ENCODE measurements around the gene JAG2.

Gene JAG2

GRCh38 chr14:105168496-105168978 is at the start of gene JAG2:
TSS of gene JAG2 (minus strand) at chr14:105168776. CDS start at chr14:105168420, 356 bp downstream.
- DNase-seq = peak; percentile 58

- DNase-seq = no peak
These were observed 49.2 kb upstream of the JAG2 start for GRCh38 chr14:105217774-105218173.

GRCh38 chr14:105216490-105217247 is 48.1 kb upstream of the JAG2 start:
- DNase-seq = no peak

DNA sequence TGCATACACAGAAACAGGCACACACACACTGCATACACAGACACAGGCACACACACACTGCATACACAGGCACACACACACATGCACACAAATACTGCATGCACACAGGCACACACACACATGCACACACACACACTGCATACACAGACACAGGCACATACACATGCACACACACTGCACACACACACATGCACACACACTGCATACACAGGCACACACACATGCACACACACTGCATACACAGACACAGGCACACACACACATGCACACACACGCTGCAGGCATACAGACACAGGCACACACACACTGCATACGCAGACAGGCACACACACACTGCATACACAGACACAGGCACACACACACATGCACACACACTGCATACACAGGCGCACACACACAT is 47.0 kb upstream of the JAG2 start:
- DNase-seq = no peak

DNA sequence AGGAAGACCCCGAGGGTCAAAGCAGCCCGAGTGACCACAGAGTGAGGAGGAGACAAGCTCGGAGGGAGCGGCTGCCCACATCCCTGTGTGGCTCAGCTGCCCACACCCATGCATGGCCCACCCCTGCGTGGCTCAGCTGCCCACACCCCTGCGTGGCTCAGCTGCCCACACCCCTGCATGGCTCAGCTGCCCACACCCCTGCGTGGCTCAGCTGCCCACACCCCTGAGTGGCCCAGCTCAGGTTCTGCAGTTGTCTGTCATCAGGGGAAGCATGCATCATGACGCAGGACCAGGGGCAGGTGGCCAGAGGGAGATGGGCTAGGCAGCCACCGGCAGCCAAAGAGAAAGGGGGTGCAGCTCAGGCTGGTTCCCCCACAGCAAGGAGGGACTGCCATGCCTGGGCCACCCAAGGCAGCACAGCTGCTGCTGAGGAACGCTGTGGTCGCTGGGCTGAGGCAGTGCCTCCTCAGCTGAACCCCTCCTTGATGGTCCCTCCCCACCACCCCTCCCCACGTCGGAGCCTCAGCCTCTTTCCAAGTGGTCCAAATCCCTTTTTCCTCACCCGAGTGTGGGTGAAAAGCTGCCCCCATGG is 45.8 kb upstream of the JAG2 start:
- DNase-seq = no peak

DNA sequence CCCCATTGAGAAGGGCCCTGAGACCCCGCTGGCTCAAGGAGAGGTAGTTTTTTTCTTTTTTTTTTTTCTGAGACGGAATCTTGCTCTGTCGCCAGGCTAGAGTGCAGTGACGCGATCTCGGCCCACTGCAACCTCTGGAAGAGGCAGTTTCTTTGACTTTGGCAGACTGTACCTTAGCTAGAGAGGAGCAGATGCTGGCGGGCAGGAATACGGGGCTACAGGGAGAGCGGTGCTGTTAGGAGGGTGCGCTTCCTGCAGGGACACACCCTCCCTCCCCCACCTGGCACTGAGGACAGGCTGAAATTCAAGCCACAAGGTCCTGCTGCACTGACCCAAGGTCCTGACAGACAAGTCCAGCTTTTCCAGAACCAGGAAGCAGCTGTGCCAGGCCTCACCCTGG is 44.8 kb upstream of the JAG2 start:
- no peak for DNase-seq

DNA sequence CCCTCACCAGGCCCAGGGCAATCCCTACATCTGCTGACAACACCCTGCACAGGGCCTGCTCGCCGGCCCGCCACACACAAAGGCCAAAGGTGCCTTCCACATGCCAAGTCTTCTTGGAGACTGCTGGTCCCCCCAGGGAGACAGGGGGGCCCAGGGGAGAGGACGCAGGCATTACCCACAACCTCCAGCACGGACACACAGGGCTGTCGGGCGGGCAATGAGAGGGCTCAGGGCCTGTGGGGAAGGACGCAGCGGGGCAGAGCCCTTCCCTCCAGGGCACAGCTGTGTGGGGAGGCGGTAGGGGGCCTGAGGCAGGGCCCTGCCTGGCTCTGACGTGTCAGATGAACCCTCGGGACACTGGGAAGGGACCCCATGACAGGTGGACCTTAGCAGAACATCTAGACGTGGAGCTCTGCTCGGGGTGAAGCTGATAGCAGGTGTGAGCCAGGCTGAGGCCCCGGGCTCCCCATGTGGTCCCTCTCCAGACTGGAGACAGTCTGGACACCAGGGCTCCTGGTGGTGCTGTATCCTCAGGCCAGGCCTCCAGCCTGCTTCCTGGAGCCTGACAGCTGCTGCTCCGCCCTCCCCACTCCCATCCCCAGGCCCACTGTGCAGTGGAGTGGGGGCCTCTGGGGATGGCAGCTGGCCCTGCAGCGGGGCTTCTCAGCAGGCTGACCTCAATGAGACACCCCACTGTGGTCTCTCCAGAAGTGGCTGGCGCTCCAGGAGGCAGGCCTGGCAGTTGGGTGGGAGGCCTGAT is 44.1 kb upstream of the JAG2 start:
- DNase-seq = no peak

DNA sequence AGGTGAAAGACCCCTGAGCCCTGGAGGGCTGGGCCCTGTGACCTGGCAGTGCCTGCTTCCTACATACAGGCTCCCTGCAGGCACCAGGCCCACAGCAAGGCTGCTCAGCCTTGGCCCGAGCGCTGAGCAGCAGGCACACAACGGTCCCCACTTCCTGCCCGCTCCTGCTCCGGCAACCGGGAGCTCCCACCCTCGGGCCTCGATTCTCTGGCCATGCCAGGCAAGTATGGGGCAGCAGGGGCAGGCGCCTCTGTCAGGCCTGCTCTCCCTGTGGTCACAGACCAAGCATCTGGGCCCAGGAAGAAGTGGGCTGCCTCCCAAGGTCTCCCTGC is 43.1 kb upstream of the JAG2 start:
- DNase-seq = no peak

DNA sequence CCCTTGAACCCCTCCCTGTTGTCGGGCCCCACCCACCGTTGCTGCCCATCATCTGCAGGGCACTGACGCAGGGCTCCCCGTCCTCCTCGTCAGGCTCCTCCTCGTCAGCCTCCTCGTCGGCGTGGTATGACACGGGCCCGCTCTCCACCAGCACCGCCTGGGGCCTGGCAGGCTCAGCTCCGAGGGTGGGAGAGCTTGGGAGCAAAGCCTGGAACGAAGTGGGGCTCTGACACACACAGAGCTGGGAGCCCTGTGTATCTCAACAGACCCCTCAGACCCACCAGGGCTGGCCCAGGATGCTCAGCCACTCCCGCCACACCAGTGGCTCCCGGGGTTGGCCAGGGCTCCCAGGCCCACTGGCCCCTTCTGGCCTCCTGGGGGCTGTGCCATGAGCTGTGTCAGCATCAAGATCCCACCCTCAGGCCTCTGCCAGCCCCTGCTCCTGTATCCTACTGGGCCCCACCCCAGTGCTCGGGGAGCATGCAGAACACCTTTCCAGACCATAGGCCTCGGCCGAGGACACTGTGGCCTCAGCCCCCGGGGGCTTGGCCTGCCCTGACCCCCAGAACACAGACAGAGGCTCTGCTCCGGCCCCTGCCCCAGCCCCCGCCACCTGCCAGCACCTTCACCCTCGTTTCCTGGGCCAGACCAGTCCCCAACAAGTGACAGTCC is 42.6 kb upstream of the JAG2 start:
- DNase-seq = no peak

GRCh38 chr14:105210266-105211025 is 41.9 kb upstream of the JAG2 start:
- DNase-seq = no peak

GRCh38 chr14:105209646-105210045 is 41.1 kb upstream of the JAG2 start:
- no peak for DNase-seq

GRCh38 chr14:105209091-105209490 is 40.5 kb upstream of the JAG2 start:
- no peak for DNase-seq

DNA sequence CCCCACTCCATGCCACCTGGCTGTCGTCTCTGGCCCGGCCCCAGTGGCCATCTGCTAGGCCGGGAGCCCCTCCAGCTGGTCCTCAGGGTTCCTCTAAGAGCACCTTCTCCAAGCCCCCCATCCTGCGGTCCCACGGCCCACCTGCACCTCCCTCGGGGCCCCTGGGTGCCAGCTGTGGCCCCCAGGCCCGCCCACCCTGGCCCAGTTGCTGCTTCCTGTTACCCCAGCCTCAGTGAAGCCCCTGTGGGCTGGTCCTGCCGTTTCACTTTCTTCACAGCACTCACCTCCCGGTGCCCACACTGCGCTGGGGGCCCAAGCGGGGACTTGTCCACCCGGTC is 40.1 kb upstream of the JAG2 start:
- no peak for DNase-seq

DNA sequence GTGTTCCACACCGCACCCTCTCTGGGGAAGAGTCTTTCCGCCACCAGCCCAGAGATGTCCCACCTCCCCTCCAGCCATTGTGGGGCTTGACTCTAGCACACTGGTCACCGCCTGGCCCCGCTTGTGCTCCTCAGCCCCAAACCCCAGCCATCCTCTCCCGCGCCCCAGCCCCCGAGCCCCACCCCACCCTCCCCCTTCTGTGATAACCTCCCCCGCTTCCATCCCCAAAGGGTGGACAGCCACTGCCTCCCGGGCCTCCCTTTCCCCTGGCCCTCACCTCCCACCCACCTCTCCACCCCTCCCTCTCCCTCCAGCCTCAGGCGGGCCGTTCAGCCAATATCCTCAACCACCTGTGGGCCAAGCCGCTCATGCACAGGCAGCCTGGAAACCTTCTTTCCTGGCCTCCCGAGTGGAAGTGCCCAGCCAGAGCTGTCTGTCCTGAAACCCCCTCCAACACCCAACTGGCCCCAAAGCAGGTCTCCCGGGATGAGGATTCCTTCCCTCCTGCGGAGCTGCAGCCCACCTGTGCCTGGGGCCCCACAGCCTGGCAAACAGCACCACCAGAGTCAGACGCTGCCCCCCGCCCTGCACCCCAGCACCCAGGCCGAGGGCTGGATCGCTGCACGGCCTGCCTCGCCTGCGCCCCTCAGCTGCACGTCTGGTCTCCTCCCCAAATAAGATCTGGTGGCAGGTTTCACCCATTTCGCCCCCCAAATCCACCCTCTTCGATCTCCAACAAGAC is 39.6 kb upstream of the JAG2 start:
- no peak for DNase-seq

- no peak for DNase-seq
These were observed 38.9 kb upstream of the JAG2 start for GRCh38 chr14:105207460-105207901.

DNA sequence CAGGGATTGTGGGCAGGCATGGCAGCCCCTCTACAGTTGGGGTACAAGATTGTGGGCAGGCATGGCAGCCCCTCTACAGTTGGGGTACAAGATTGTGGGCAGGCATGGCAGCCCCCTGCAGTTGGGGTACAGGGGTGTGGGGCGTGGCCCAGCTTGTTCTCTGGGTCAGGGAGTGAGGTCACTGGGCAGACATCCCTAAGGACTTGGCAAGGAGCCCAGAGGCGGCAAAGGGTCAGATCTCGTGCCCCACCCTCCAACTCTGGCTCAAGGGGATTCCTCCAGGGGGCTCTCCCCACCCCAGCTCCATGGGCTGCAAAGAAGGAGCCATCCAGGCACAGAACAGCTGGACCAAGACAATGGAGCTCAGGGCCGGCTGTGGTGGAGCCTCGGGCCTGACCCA is 38.3 kb upstream of the JAG2 start:
- no peak for DNase-seq

- no peak for DNase-seq
These were observed 37.2 kb upstream of the JAG2 start for GRCh38 chr14:105205673-105206208.

- DNase-seq = no peak
These were observed 36.5 kb upstream of the JAG2 start for GRCh38 chr14:105204931-105205672.

GRCh38 chr14:105204206-105204930 is 35.8 kb upstream of the JAG2 start:
- no peak for DNase-seq

GRCh38 chr14:105203701-105204100 is 35.1 kb upstream of the JAG2 start:
- no peak for DNase-seq
